Nephron progenitor cell (in vitro differentiated cells): ENCODE measurements around the gene ANXA2.

ENCODE experiments used
- DNase-seq: peaks from one replicate; pipeline ENCODE4 v3.0.0; 2021
- H3K27ac Mint-ChIP-seq: 2 replicates; pipeline ENCODE4 v1.8.0; 2021; ENCODE audit warnings: mild to moderate bottlenecking, moderate library complexity, mixed read lengths
- H3K27me3 Mint-ChIP-seq: 2 replicates; pipeline ENCODE4 v1.8.0; 2021; ENCODE audit warnings: mild to moderate bottlenecking, low read depth, mixed read lengths; ENCODE audit not compliant: poor library complexity
- H3K36me3 Mint-ChIP-seq: 2 replicates; pipeline ENCODE4 v1.8.0; 2021; ENCODE audit warnings: low read depth, mixed read lengths
- H3K4me1 Mint-ChIP-seq: 2 replicates; pipeline ENCODE4 v1.8.0; 2021; ENCODE audit warnings: mixed read lengths
- H3K4me3 Mint-ChIP-seq: 2 replicates; pipeline ENCODE4 v1.8.0; 2021; ENCODE audit warnings: mild to moderate bottlenecking, moderate library complexity, mixed read lengths
- H3K9me3 Mint-ChIP-seq: 2 replicates; pipeline ENCODE4 v1.8.0; 2021; ENCODE audit warnings: mild to moderate bottlenecking, moderate library complexity, mixed read lengths
- CTCF ChIP-seq: fragments of 200-600 bp; sonication (generic); IDR thresholded peaks from 2 replicates; pipeline ENCODE4 v1.5.0; 2021; ENCODE audit warnings: antibody characterized with exemption

Gene ANXA2

GRCh38 chr15:60346653-60347052 is 51.1 kb downstream of the ANXA2 start:
- Mint-ChIP-seq H3K4me3 (no peak overlapping the region), H3K4me1 (peaks cover 42% of the 10 kb centered on the region), H3K36me3 (peaks cover 41% of the 10 kb centered on the region), H3K9me3 (peaks cover 3% of the 10 kb centered on the region), H3K27me3 (peaks cover 3% of the 10 kb centered on the region), H3K27ac (peak overlapping the region; percentile 93)
- no peak for DNase-seq
- TF ChIP-seq CTCF: no peak

DNA sequence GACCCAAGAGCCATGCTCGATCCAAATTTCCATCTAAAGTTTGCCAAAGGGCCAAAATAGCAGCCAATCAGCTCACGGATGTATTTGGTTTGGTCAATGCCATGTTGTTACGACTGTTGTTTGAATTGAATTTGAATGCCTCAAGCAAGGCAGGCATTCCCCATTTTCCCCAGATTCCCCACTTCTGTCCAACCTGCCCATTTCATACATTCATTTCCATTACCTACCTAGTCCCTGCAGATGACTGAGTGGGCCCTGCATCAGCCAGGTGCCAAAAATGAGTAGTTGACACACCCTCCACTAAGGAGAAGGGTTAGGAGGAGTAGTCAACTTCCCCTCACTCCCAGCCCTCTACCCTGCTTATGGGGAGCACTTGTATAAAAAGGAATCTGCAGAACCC is 51.7 kb downstream of the ANXA2 start:
- no peak overlapping the region for H3K27ac Mint-ChIP-seq
- DNase-seq: no peak
- H3K4me3 Mint-ChIP-seq: no peak overlapping the region
- H3K9me3 Mint-ChIP-seq: peaks cover 3% of the 10 kb centered on the region
- H3K27me3 Mint-ChIP-seq: peaks cover 3% of the 10 kb centered on the region
- peaks cover 38% of the 10 kb centered on the region for H3K4me1 Mint-ChIP-seq
- peaks cover 41% of the 10 kb centered on the region for H3K36me3 Mint-ChIP-seq
- no peak for TF ChIP-seq CTCF

DNA sequence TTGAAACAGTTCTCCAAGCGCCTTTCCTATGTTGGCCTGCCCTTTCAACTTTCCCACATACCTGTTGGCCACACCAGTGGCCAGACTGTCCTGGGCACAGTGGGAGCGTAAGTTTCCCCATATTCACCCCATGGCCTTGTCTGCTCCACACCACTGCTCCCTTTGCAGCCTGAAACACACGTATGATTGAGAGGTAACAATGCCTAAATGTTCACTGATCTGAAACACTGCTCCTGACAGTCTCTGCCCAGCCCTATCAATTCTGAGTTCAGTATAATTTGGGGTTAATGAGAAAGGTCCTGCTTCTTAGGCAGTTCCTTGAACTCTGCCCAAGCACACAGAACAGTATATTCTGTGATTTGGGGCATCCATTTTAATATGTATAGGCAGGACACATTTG is 52.2 kb downstream of the ANXA2 start:
- Mint-ChIP-seq H3K36me3 (peaks cover 41% of the 10 kb centered on the region), H3K9me3 (peaks cover 3% of the 10 kb centered on the region), H3K4me3 (no peak overlapping the region), H3K4me1 (peaks cover 34% of the 10 kb centered on the region), H3K27me3 (peaks cover 3% of the 10 kb centered on the region), H3K27ac (peak overlapping the region; percentile 91)
- TF ChIP-seq CTCF: no peak
- no peak for DNase-seq

- Mint-ChIP-seq H3K4me1 (peaks cover 35% of the 10 kb centered on the region), H3K4me3 (no peak overlapping the region), H3K27ac (no peak overlapping the region), H3K27me3 (peaks cover 3% of the 10 kb centered on the region), H3K9me3 (peaks cover 3% of the 10 kb centered on the region), H3K36me3 (peaks cover 36% of the 10 kb centered on the region)
- no peak for DNase-seq
- TF ChIP-seq CTCF: no peak
Observed at GRCh38 chr15:60344987-60345386, 52.8 kb downstream of the ANXA2 start.

- peaks cover 3% of the 10 kb centered on the region for H3K27me3 Mint-ChIP-seq
- peaks cover 3% of the 10 kb centered on the region for H3K9me3 Mint-ChIP-seq
- TF ChIP-seq CTCF: no peak
- no peak overlapping the region for H3K4me3 Mint-ChIP-seq
- peaks cover 35% of the 10 kb centered on the region for H3K36me3 Mint-ChIP-seq
- H3K27ac Mint-ChIP-seq: peak overlapping the region; percentile 73
- H3K4me1 Mint-ChIP-seq: peaks cover 32% of the 10 kb centered on the region
- no peak for DNase-seq
Observed at GRCh38 chr15:60344461-60344860, 53.3 kb downstream of the ANXA2 start.

- peaks cover 3% of the 10 kb centered on the region for H3K27me3 Mint-ChIP-seq
- peak overlapping the region; percentile 33 for H3K27ac Mint-ChIP-seq
- no peak for TF ChIP-seq CTCF
- H3K4me3 Mint-ChIP-seq: no peak overlapping the region
- peaks cover 25% of the 10 kb centered on the region for H3K36me3 Mint-ChIP-seq
- H3K4me1 Mint-ChIP-seq: peaks cover 30% of the 10 kb centered on the region
- DNase-seq: no peak
- H3K9me3 Mint-ChIP-seq: peaks cover 3% of the 10 kb centered on the region
Observed at GRCh38 chr15:60343221-60343970, 54.4 kb downstream of the ANXA2 start.
